ENCODE measurements around the gene DENND5B.

GRCh38 chr12:31567029-31567428 is 23.9 kb downstream of the DENND5B start:
- no peak for TF ChIP-seq IKZF1 (conservative IDR thresholded peaks at IDR 0.05)
- TF ChIP-seq SMAD5 (IDR thresholded peaks at IDR 0.05; ENCODE audit: low read depth): no peak
- no peak for TF ChIP-seq POLR2AphosphoS5 (IDR thresholded peaks at IDR 0.05; ENCODE audit: low read length)
- no peak for TF ChIP-seq POLR2A (IDR thresholded peaks at IDR 0.05; ENCODE audit: low read depth, low read length)
- no peak for TF ChIP-seq TCF7 (IDR thresholded peaks at IDR 0.05; ENCODE audit: borderline replicate concordance)
- TF ChIP-seq, protein P1, sequence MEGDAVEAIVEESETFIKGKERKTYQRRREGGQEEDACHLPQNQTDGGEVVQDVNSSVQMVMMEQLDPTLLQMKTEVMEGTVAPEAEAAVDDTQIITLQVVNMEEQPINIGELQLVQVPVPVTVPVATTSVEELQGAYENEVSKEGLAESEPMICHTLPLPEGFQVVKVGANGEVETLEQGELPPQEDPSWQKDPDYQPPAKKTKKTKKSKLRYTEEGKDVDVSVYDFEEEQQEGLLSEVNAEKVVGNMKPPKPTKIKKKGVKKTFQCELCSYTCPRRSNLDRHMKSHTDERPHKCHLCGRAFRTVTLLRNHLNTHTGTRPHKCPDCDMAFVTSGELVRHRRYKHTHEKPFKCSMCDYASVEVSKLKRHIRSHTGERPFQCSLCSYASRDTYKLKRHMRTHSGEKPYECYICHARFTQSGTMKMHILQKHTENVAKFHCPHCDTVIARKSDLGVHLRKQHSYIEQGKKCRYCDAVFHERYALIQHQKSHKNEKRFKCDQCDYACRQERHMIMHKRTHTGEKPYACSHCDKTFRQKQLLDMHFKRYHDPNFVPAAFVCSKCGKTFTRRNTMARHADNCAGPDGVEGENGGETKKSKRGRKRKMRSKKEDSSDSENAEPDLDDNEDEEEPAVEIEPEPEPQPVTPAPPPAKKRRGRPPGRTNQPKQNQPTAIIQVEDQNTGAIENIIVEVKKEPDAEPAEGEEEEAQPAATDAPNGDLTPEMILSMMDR (IDR thresholded peaks at IDR 0.05 in 2 of 3, conservative IDR thresholded peaks at IDR 0.05 in 1 of 3; ENCODE audit: control insufficient read depth in 2 of 3, extremely low read depth in 1 of 3, insufficient read depth in 1 of 3, low read depth in 3 of 3, low read length in 3 of 3): no peak
- TF ChIP-seq TAF1 (IDR thresholded peaks at IDR 0.05; ENCODE audit: borderline replicate concordance, low read depth, low read length): no peak
- TF ChIP-seq JUND (IDR thresholded peaks at IDR 0.05; ENCODE audit: low read depth, low read length): no peak
- TF ChIP-seq ZNF217 (IDR thresholded peaks at IDR 0.05): no peak
- TF ChIP-seq KAT2A (conservative IDR thresholded peaks at IDR 0.05; ENCODE audit: control insufficient read depth, low read depth, low read length): no peak
- no peak for TF ChIP-seq HCFC1 (IDR thresholded peaks at IDR 0.05; ENCODE audit: low read length)
- no peak for TF ChIP-seq IKZF2 (IDR thresholded peaks at IDR 0.05)

Data from GM12878 (cell line).